Keratinocyte (primary cell): ENCODE measurements around the gene CFAP210.

Experiments used
- CTCF ChIP-seq, 3 experiments: IDR thresholded peaks in 1 of 3; conservative IDR thresholded peaks in 1 of 3; optimal IDR thresholded peaks in 1 of 3; 2 replicates in 2 of 3; 3 replicates in 1 of 3; pipeline versions ENCODE3 to v1.5.1; 2011; ENCODE audit warnings: low read length in 3 of 3, mild to moderate bottlenecking in 3 of 3, moderate library complexity in 2 of 3, control low read depth in 1 of 3, inconsistent platforms in 1 of 3; ENCODE audit not compliant: insufficient read depth in 2 of 3; ENCODE audit errors: extremely low read depth in 1 of 3
- EZH2 ChIP-seq: IDR thresholded peaks from one replicate; pipeline ENCODE4 v1.6.1; 2012; ENCODE audit warnings: inconsistent platforms, mild to moderate bottlenecking, low read length, moderate library complexity

GRCh38 chr2:169692718-169693117 is 1.5 kb downstream of the CFAP210 start:
- TF ChIP-seq CTCF (optimal IDR thresholded peaks at IDR 0.05 in 1 of 3, IDR thresholded peaks at IDR 0.05 in 1 of 3, conservative IDR thresholded peaks at IDR 0.05 in 1 of 3; ENCODE audit: extremely low read depth in 1 of 3, insufficient read depth in 2 of 3, low read length in 3 of 3), result no peak
- no peak for TF ChIP-seq EZH2
